SK-N-SH treated with all-trans-retinoic acid at 6 μM for 48 hours (cell line): ENCODE data around the gene SLC35A3.

Source experiments
- ARNTL ChIP-seq: fragments of 450-650 bp; formaldehyde crosslinking; IDR thresholded peaks from 2 replicates; pipeline ENCODE4 v1.5.0; 2020; ENCODE audit warnings: low read depth, mild to moderate bottlenecking, moderate library complexity, borderline replicate concordance
- ESRRG ChIP-seq: fragments of 250-450 bp; sonication (Bioruptor Pico); IDR thresholded peaks from 2 replicates; pipeline ENCODE4 v1.6.1; 2021; ENCODE audit warnings: mild to moderate bottlenecking
- ISL1 ChIP-seq: fragments of 250-450 bp; sonication (Bioruptor Pico); IDR thresholded peaks from 2 replicates; pipeline ENCODE4 v2.1.2; 2022; ENCODE audit warnings: mild to moderate bottlenecking, moderate library complexity
- PATZ1 ChIP-seq: fragments of 250-450 bp; sonication (Bioruptor Pico); IDR thresholded peaks from 2 replicates; pipeline ENCODE4 v1.8.0; 2020; ENCODE audit warnings: mild to moderate bottlenecking, moderate library complexity, borderline replicate concordance
- PPARA ChIP-seq: fragments of 250-450 bp; sonication (Bioruptor Pico); IDR thresholded peaks from 2 replicates; pipeline ENCODE4 v1.5.0; 2020; ENCODE audit warnings: mild to moderate bottlenecking, borderline replicate concordance
- RARB ChIP-seq: fragments of 250-450 bp; sonication (Bioruptor Pico); IDR thresholded peaks from 2 replicates; pipeline ENCODE4 v1.8.0; 2021; ENCODE audit warnings: mild to moderate bottlenecking, moderate library complexity
- SNAI2 ChIP-seq: fragments of 250-450 bp; sonication (Bioruptor Pico); IDR thresholded peaks from 2 replicates; pipeline ENCODE4 v1.5.0; 2020; ENCODE audit warnings: mild to moderate bottlenecking, moderate library complexity
- TOX ChIP-seq: fragments of 250-450 bp; sonication (Bioruptor Pico); IDR thresholded peaks from 2 replicates; pipeline ENCODE4 v1.8.0; 2021; ENCODE audit warnings: mild to moderate bottlenecking, moderate library complexity, borderline replicate concordance
- ZFP3 ChIP-seq: fragments of 250-450 bp; sonication (Bioruptor Pico); IDR thresholded peaks from 2 replicates; pipeline ENCODE4 v1.5.0; 2020; ENCODE audit warnings: mild to moderate bottlenecking, moderate library complexity
- ZNF565 ChIP-seq: fragments of 450-650 bp; formaldehyde crosslinking; conservative IDR thresholded peaks from 2 replicates; pipeline ENCODE4 v1.5.0; 2020; ENCODE audit warnings: low read depth, mild to moderate bottlenecking, moderate library complexity

DNA sequence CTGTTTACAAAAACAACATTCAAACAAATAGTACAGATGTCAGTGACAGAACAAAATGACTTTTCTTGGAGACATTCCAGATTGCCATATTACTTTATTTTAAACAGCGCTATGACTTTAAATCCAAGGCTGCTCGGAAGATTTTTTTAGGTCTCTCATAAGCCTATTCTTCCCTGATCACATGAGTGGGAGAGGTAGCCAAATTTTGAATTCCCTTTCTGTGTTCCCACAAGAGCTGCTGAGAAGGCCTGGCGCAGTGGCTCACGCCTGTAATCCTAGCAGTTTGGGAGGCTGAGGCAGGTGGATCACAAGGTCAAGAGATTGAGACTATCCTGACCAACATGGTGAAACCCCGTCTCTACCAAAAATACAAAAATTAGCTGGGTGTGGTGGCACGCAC lies 53.7 kb downstream of the SLC35A3 start:
- TF ChIP-seq PATZ1 (CRISPR knock-in tag) (no peak), ARNTL (CRISPR knock-in tag) (no peak), ISL1 (CRISPR knock-in tag) (no peak), RARB (CRISPR knock-in tag) (no peak), SNAI2 (CRISPR knock-in tag) (no peak), TOX (no peak), ZNF565 (CRISPR knock-in tag) (no peak), ESRRG (no peak), PPARA (CRISPR knock-in tag) (no peak), ZFP3 (CRISPR knock-in tag) (no peak)
